GM10248 (cell line): ENCODE measurements around the gene MIOX.

Source experiments
- CTCF ChIA-PET: fragments of 300-600 bp; sonication (Branson Sonifier 250); formaldehyde crosslinking; extraction: SDS; loops from one replicate; lab custom pipeline; 2021; ENCODE audit warnings: antibody characterized with exemption; lab: Yijun Ruan, JAX
- POLR2A ChIA-PET: fragments of 350-650 bp; sonication (Branson Sonifier 250); formaldehyde crosslinking; extraction: SDS; loops from one replicate; lab custom pipeline; 2020; ENCODE audit warnings: antibody characterized with exemption; lab: Yijun Ruan, JAX
- DNase-seq: peaks from one replicate; pipeline ENCODE4 v3.0.0; 2012; ENCODE audit errors: extremely low spot score
- TF ChIP-seq, protein P1 (sequence below): IDR thresholded peaks from 2 replicates; pipeline ENCODE4 v1.5.1; 2012; ENCODE audit warnings: mild to moderate bottlenecking, low read depth; ENCODE audit errors: extremely low read depth, missing control alignments, control extremely low read depth

MIOX gene

DNA sequence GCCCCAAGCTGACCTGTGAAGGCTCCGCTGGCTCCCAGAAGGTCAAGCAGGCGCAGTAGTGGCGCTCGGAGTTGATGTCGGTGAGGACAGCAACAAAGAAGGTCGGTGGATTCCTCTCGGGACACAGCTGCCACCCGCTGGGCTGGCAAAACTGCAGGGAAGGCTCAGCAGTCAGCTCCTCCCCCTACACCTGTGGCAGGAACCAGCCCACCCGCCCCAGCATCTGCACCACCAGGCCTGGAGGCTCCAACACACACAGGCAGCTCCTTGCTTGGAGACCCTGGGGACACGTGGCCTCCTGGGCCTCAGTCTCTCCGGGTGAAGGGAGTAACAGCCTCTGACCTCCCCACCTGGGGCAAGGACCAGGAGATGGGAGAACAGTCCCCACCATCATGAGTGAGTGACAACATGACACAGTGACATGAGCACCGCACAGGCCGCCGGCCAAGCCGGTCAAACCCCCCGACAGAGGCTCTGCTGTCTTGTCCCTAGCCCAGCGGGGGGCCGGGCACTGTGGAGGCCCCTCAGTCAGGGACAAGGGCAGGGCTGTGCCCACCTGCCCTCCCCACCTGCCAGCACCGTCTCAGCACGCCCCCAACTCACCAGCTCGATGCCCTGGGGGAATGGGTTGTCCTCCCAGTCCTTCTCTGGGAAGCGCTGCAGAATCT, 18.8 kb upstream of the MIOX start:
- DNase-seq: no peak
- CTCF ChIA-PET: interaction anchor here (1.3 to 1.9 kb wide), 3 partner anchors 30 to 58 kb away, joined by 4 to 12 read pairs (median 7); partner anchors contain the start of gene SCO2
- TF ChIP-seq, protein P1, sequence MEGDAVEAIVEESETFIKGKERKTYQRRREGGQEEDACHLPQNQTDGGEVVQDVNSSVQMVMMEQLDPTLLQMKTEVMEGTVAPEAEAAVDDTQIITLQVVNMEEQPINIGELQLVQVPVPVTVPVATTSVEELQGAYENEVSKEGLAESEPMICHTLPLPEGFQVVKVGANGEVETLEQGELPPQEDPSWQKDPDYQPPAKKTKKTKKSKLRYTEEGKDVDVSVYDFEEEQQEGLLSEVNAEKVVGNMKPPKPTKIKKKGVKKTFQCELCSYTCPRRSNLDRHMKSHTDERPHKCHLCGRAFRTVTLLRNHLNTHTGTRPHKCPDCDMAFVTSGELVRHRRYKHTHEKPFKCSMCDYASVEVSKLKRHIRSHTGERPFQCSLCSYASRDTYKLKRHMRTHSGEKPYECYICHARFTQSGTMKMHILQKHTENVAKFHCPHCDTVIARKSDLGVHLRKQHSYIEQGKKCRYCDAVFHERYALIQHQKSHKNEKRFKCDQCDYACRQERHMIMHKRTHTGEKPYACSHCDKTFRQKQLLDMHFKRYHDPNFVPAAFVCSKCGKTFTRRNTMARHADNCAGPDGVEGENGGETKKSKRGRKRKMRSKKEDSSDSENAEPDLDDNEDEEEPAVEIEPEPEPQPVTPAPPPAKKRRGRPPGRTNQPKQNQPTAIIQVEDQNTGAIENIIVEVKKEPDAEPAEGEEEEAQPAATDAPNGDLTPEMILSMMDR: no peak
- POLR2A ChIA-PET: no interaction called here

DNA sequence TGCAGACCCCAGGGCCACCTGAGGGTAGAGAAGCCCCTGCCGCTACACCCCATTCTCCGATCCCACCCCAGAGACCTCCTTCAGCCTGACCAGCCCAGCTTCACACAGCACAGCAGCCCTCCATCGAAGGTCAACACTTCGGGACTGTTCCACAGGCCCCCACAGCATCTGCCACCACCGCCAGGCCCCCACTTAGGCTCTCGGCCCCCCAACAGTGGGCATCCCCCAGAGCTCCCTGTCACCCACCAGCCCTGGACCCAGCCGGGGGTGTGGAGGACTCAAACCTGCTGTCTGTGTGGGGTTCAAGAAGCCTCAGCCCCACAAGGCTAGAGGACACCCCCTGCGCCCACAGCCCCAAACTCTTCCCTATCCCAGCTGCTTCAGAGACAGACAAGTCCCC, 18.0 kb upstream of the MIOX start:
- CTCF ChIA-PET: interaction anchor here (1.3 to 1.9 kb wide), 3 partner anchors 29 to 57 kb away, joined by 4 to 12 read pairs (median 7); partner anchors contain the start of gene SCO2
- TF ChIP-seq, protein P1: no peak
- DNase-seq: no peak
- POLR2A ChIA-PET: no interaction called here

DNA sequence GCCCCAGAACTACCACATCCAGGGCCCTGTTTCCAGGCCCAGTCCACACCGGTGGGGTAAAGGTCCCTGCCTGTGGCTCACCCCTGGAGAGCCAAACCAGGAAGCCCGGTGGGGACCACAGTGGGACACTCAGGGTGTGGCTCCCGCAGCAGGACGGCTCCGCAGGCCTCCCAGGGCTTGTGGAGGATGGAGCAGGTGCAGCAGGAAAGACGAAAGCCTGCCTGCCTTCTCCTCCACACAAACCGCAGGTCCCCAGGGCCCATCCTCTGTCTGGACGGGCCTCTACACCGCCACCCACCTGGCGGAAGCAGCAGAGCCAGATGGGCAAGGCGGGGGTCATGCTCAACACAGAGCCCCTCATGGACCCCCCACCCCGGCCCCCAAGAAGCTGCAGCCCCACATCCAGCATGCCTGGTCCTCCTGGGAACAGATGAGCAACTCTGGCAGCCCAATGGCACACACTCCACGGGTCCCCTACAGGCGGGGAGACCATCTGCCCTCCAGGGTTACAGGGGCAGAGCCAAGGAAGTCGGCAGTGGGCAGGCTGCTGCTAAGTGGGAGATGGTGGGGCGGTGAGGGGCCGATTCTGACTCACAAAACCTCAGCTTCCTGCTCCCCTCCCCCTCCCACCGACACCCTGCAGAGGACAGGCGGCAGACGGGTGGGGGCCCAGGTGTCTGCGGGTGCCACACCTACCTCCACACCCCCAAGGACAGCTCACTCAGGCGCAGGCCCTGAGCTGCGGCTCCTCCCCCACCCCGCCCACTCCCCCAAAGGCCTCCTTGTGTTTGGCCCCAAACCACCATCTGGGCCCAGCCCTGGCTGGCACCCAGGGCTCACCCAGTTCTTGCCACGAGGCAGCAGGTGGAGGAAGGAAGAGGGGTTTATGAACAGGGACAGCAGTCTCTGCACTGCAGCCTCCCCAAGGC, 17.0 kb upstream of the MIOX start:
- DNase-seq: peak; percentile 92
- POLR2A ChIA-PET: interaction anchor here (0.9 kb wide), 1 partner anchor 38 kb away, joined by 3 read pairs; the partner anchor contains the start of genes LMF2 and NCAPH2
- TF ChIP-seq, protein P1: no peak
- CTCF ChIA-PET: interaction anchor here (1.2 to 2.1 kb wide), 9 partner anchors 10 to 150 kb away, joined by 3 to 12 read pairs (median 4); partner anchors contain the start of genes MIOX and SCO2

DNA sequence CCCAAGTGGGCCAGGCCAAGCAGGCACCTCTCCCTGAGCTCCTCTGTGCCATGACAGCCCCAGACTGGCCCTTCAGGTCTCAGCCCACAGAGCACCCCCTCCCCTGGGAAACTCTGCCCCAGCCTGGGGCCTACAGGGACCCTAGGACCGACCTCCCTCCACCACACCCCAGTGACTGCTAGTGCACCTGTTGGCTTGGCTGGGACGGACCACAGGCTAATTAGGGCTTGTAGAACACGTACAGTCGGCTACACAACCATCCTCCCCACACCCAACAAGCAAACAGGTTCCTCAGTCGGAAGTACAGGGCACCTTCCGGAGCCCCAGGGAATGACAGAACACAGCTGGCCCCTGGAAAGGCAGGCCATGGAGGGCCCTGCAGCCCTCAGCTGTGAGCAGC, 16.2 kb upstream of the MIOX start:
- ChIA-PET CTCF (interaction anchor here (0.9 to 2.1 kb wide), 6 partner anchors 9 to 55 kb away, joined by 3 to 7 read pairs (median 4); partner anchors contain the start of genes MIOX and SCO2), POLR2A (no interaction called here)
- no peak for DNase-seq
- TF ChIP-seq, protein P1: no peak

DNA sequence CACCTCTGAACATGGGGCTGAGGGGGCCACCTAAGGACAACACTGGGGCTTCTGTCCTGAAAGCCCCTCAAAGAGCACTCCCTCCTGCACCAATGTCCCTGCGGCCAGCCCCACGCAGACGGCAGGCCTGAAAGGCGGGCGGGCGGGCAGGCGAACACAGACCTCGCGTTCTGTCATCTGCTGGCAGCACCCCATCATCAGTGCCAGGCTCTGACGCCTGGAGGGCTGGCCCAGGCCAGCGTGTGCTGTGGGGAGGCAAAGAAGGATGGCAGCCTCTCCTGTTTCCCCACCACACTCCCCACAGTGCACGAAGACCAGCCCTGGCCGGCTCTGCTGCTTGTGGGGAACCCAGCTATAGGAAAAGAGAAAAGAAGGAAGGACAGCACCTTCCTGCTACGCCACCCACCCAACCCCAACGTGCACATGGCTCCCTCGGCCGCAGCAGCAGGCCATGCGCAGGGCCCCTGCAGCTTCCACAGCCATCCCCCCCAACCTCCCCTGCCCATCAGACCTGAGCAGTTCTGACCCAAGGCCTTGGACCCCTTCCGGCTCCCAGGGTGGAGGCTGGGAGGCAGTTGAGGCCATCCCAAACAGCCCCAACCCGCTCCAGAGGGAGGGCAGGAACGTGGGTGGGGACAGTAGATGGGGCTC, 15.3 kb upstream of the MIOX start:
- POLR2A ChIA-PET: no interaction called here
- TF ChIP-seq, protein P1: no peak
- CTCF ChIA-PET: interaction anchor here (0.9 to 2.1 kb wide), 6 partner anchors 9 to 54 kb away, joined by 3 to 6 read pairs (median 4); partner anchors contain the start of genes MIOX and SCO2
- DNase-seq: no peak

DNA sequence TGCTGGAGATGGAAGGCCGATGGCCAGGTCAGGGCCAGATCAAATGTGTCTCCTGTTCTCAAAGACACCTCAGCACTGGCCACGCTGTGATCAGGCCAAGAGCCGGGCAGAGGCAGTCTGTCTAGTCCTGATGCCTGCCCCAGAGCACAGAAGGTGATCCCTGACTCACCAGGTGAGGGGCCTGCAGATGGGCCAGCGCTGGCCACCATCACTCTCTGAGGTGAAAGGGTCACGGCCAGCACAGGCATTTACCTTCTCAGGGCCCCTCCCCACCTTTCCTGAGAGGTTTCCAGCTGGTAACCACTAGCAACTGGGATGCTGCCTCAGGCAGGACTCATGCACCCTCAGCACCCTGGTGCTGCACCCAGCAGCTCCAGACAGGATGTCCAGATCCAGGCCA, 14.7 kb upstream of the MIOX start:
- POLR2A ChIA-PET: no interaction called here
- no peak for DNase-seq
- TF ChIP-seq, protein P1: no peak
- CTCF ChIA-PET: interaction anchor here (1.1 to 2.3 kb wide), 5 partner anchors 8 to 54 kb away, joined by 3 to 10 read pairs (median 3); partner anchors contain the start of gene SCO2
